Left ventricle myocardium inferior (tissue), 1 donor: ENCODE measurements around the gene ANKZF1. TPM values are rescaled to one million over a fixed set of nuclear protein-coding genes. Genes with fewer than 3 reads are reported as not detected.

Experiments used
- DNase-seq: peaks from one replicate; pipeline ENCODE4 v3.0.0-alpha.2; 2020
- H3K27ac ChIP-seq: fragments of 200-600 bp; replicated peaks from 2 replicates; pipeline ENCODE4 v1.8.0; 2021
- H3K27me3 ChIP-seq: fragments of 200-600 bp; 2 replicates; pipeline ENCODE4 v1.8.0; 2021; ENCODE audit warnings: low read depth
- H3K36me3 ChIP-seq: fragments of 200-600 bp; 2 replicates; pipeline ENCODE4 v1.8.0; 2021
- H3K4me1 ChIP-seq: fragments of 200-600 bp; 2 replicates; pipeline ENCODE4 v1.8.0; 2021
- H3K4me3 ChIP-seq: fragments of 200-600 bp; 2 replicates; pipeline ENCODE4 v1.8.0; 2021; ENCODE audit warnings: mild to moderate bottlenecking, moderate library complexity
- H3K9me3 ChIP-seq: fragments of 200-600 bp; replicated peaks from 2 replicates; pipeline ENCODE4 v1.8.0; 2021
- CTCF ChIP-seq: fragments of 200-600 bp; IDR thresholded peaks from 2 replicates; pipeline ENCODE4 v1.8.0; 2021; ENCODE audit warnings: antibody characterized with exemption, mild to moderate bottlenecking, borderline replicate concordance
- intact Hi-C: fragments of 100-400 bp; cut with micrococcal nuclease; formaldehyde crosslinking; loops from one replicate; pipeline ENCODE4 v1.11.0; 2022
- total RNA-seq: library from RNA; stranded (reverse); fragmentation: NEBNext Ultra II Directional; extraction: Animal tissue kit (Norgen Biotek cat#: 25700); gene quantifications from one replicate; pipeline ENCODE4 v1.2.1, GENCODE V29; 2021
- donor health status: DM: no; HTN: yes; CAD: no; lungs with severe emphysema.

Gene ANKZF1
- total RNA-seq, 1 donor from 2014 or later = 29.8 TPM

- H3K27ac ChIP-seq = peak overlapping the region; percentile 12
- H3K36me3 ChIP-seq = peaks cover 59% of the 10 kb centered on the region
- H3K4me1 ChIP-seq = peaks cover 60% of the 10 kb centered on the region
- no peaks in the 10 kb centered on the region for H3K27me3 ChIP-seq
- TF ChIP-seq CTCF = no peak
- no peaks in the 10 kb centered on the region for H3K9me3 ChIP-seq
- no peak overlapping the region for H3K4me3 ChIP-seq
- intact Hi-C loops = no loop called here
- DNase-seq = no peak
These were observed 55.7 kb downstream of the ANKZF1 start for GRCh38 chr2:219285373-219285735.

GRCh38 chr2:219285894-219286425, 56.4 kb downstream of the ANKZF1 start:
- intact Hi-C loops = no loop called here
- H3K27ac ChIP-seq = peak overlapping the region; percentile 12
- no peaks in the 10 kb centered on the region for H3K9me3 ChIP-seq
- peaks cover 53% of the 10 kb centered on the region for H3K36me3 ChIP-seq
- no peaks in the 10 kb centered on the region for H3K27me3 ChIP-seq
- no peak overlapping the region for H3K4me3 ChIP-seq
- no peak for TF ChIP-seq CTCF
- peaks cover 54% of the 10 kb centered on the region for H3K4me1 ChIP-seq
- no peak for DNase-seq

Other genes with a start within 250 kb of the ANKZF1 start
- not detected for gene FEV, start 244.6 kb upstream of the ANKZF1 start, total RNA-seq
- not detected for gene CRYBA2, start 236.4 kb upstream of the ANKZF1 start, total RNA-seq
- not detected for gene CFAP65, start 188.3 kb upstream of the ANKZF1 start, total RNA-seq
- gene IHH, start 168.9 kb upstream of the ANKZF1 start, total RNA-seq = not detected
- gene NHEJ1, start 69.0 kb upstream of the ANKZF1 start, total RNA-seq = 6.4 TPM
- 0.58 TPM for gene SLC23A3, start 59.8 kb upstream of the ANKZF1 start, total RNA-seq
- gene CNPPD1, start 52.9 kb upstream of the ANKZF1 start, total RNA-seq = 58.1 TPM
- 29.9 TPM for gene RETREG2, start 51.5 kb upstream of the ANKZF1 start, total RNA-seq
- gene ZFAND2B, start 23.0 kb upstream of the ANKZF1 start, total RNA-seq = 19.7 TPM
- gene ABCB6, start 10.8 kb upstream of the ANKZF1 start, total RNA-seq = 21.5 TPM
- 78.2 TPM for gene ATG9A, start 170 bp upstream of the ANKZF1 start, total RNA-seq
- 1.7 TPM for gene GLB1L, start 15.6 kb downstream of the ANKZF1 start, total RNA-seq
- 19.2 TPM for gene STK16, start 15.7 kb downstream of the ANKZF1 start, total RNA-seq
- gene TUBA4B, start 23.4 kb downstream of the ANKZF1 start, total RNA-seq = not detected
- gene TUBA4A, start 24.1 kb downstream of the ANKZF1 start, total RNA-seq = 130 TPM
- gene DNAJB2, start 49.6 kb downstream of the ANKZF1 start, total RNA-seq = 77.5 TPM
- gene PTPRN, start 79.6 kb downstream of the ANKZF1 start, total RNA-seq = 0.11 TPM
- gene RESP18, start 102.9 kb downstream of the ANKZF1 start, total RNA-seq = not detected
- 73.0 TPM for gene DNPEP, start 158.1 kb downstream of the ANKZF1 start, total RNA-seq
- gene DES, start 188.6 kb downstream of the ANKZF1 start, total RNA-seq = 15,954 TPM
- gene SPEG, start 205.0 kb downstream of the ANKZF1 start, total RNA-seq = 145 TPM